A673 (cell line): ENCODE data around the gene RAD23A. TPM values are rescaled to one million over a fixed set of nuclear protein-coding genes. Genes with fewer than 3 reads are reported as not detected.
A peak's percentile ranks its signal among the peaks of the same experiment; 100 is the strongest.

Experiments used
- BruUV-seq: library from RNA; stranded (reverse); fragments of 400-500 nt; replicated peaks from 2 replicates; lab custom pipeline; 2021; lab: Mats Ljungman, UMichigan
- CTCF ChIA-PET: fragments of 300-600 bp; sonication (Branson Sonifier 250); formaldehyde crosslinking; loops from one replicate; lab custom pipeline; 2022; ENCODE audit warnings: antibody characterized with exemption; lab: Charles Lee
- POLR2A ChIA-PET: fragments of 300-600 bp; sonication (Branson Sonifier 250); formaldehyde crosslinking; loops from one replicate; lab custom pipeline; 2022; ENCODE audit warnings: antibody characterized with exemption; ENCODE audit not compliant: low non-redundant PET; lab: Charles Lee
- DNase-seq: peaks from one replicate; pipeline ENCODE4 v3.0.0-alpha.2; 2015; ENCODE audit warnings: low spot score
- H3K27ac ChIP-seq: fragments of 200-600 bp; sonication (generic); 2 replicates; pipeline ENCODE4 v1.5.1; 2016; ENCODE audit warnings: mixed run types, low read depth, mild to moderate bottlenecking, mixed read lengths, antibody characterized with exemption, low read length; ENCODE audit not compliant: poor library complexity, severe bottlenecking
- H3K27me3 ChIP-seq: fragments of 200-600 bp; sonication (generic); replicated peaks from 2 replicates; pipeline ENCODE4 v1.6.1; 2017; ENCODE audit warnings: mixed run types, low read depth, mild to moderate bottlenecking, mixed read lengths, antibody characterized with exemption, low read length; ENCODE audit not compliant: insufficient read depth, poor library complexity
- H3K36me3 ChIP-seq: fragments of 200-600 bp; sonication (generic); 2 replicates; pipeline ENCODE4 v1.6.1; 2016; ENCODE audit warnings: mixed run types, mild to moderate bottlenecking, mixed read lengths, antibody characterized with exemption, low read length; ENCODE audit not compliant: insufficient read depth, poor library complexity, severe bottlenecking
- H3K4me1 ChIP-seq: fragments of 200-600 bp; sonication (generic); 2 replicates; pipeline ENCODE4 v1.6.1; 2017; ENCODE audit warnings: mixed run types, mild to moderate bottlenecking, mixed read lengths, antibody characterized with exemption, low read length; ENCODE audit not compliant: insufficient read depth, poor library complexity, severe bottlenecking
- H3K4me3 ChIP-seq: fragments of 200-600 bp; sonication (generic); 2 replicates; pipeline ENCODE4 v1.5.1; 2016; ENCODE audit warnings: low read depth, mixed run types, mild to moderate bottlenecking, mixed read lengths, low read length; ENCODE audit not compliant: poor library complexity, severe bottlenecking
- H3K9me3 ChIP-seq: fragments of 200-600 bp; sonication (generic); 2 replicates; pipeline ENCODE4 v1.6.1; 2016; ENCODE audit warnings: mixed run types, low read depth, mild to moderate bottlenecking, mixed read lengths, antibody characterized with exemption, low read length; ENCODE audit not compliant: poor library complexity, severe bottlenecking
- EZH2 ChIP-seq: fragments of 200-600 bp; sonication (generic); IDR thresholded peaks from 2 replicates; pipeline ENCODE4 v1.6.1; 2017; ENCODE audit warnings: borderline replicate concordance, low read depth, mild to moderate bottlenecking, mixed read lengths, antibody characterized with exemption, low read length; ENCODE audit not compliant: poor library complexity, severe bottlenecking
- intact Hi-C: fragments of 100-400 bp; cut with micrococcal nuclease; formaldehyde crosslinking; loops from one replicate; pipeline ENCODE4 v1.10.0; 2022; ENCODE audit not compliant: unreplicated experiment
- total RNA-seq: library from RNA; stranded (reverse); gene quantifications from 2 replicates; pipeline ENCODE4 v1.2.3, GENCODE V29; 2021
- TF ChIP-seq, protein P1 (sequence below): fragments of 300-800, 200-600 bp; sonication (generic); conservative IDR thresholded peaks from 2 replicates; pipeline ENCODE4 v1.5.1; 2017; ENCODE audit warnings: low read depth, mild to moderate bottlenecking, antibody characterized with exemption, low read length, moderate library complexity, mixed read lengths

Gene RAD23A
- total RNA-seq, 1 experiment from 2014 or later, result 183 TPM

DNA sequence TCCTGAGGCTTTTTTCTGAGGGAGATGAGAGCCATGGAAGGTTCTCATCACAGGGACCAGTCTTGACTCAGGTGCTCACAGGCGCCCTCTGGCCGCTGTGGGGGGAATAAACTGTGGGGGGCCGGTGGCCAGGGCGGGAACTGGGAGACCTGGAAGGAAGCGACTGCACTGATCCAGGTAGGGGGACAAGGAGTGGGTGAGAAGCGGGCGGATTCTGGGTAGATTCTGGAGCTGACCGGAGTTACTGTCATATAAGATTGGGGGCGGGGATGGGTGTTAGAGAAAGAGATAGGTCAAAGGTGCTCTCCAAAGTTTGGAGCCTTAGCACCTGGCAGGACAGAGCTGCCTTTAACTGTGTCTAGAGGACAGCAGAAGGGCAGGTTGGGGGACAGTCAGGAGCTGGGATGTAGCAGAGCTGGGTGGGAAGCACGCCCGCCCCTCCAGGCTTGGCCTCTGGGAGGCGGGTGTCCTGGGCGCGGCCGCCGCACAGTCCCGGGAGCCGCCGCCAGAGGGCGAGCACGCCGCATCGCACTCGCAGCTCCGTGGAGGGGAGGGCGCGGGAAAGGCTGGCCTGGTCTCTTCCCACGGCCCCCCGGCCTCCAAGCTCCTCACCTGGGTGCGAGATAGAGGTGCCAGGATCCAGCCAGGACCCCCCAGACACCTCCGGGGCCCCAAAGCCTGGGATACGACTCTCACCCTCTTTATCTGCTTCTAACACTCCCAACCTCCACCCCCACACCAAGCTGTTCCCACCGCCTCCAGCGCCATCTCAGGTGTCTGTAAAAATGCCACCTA, 19.6 kb downstream of the RAD23A start:
- H3K27me3 ChIP-seq, result no peaks in the 10 kb centered on the region
- TF ChIP-seq EZH2, result no peak
- TF ChIP-seq, protein P1, sequence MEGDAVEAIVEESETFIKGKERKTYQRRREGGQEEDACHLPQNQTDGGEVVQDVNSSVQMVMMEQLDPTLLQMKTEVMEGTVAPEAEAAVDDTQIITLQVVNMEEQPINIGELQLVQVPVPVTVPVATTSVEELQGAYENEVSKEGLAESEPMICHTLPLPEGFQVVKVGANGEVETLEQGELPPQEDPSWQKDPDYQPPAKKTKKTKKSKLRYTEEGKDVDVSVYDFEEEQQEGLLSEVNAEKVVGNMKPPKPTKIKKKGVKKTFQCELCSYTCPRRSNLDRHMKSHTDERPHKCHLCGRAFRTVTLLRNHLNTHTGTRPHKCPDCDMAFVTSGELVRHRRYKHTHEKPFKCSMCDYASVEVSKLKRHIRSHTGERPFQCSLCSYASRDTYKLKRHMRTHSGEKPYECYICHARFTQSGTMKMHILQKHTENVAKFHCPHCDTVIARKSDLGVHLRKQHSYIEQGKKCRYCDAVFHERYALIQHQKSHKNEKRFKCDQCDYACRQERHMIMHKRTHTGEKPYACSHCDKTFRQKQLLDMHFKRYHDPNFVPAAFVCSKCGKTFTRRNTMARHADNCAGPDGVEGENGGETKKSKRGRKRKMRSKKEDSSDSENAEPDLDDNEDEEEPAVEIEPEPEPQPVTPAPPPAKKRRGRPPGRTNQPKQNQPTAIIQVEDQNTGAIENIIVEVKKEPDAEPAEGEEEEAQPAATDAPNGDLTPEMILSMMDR, result peak; percentile 89
- peak; percentile 85 for DNase-seq
- peak overlapping the region; percentile 44 for H3K4me3 ChIP-seq
- no peaks in the 10 kb centered on the region for H3K9me3 ChIP-seq
- peak overlapping the region; percentile 46 for H3K27ac ChIP-seq
- H3K4me1 ChIP-seq, result peaks cover 3% of the 10 kb centered on the region
- CTCF ChIA-PET, result interaction anchor here (0.5 to 1.6 kb wide), 13 partner anchors 9 to 249 kb away, joined by 3 to 18 read pairs (median 5); partner anchors contain the start of genes GCDH and RAD23A
- no peaks in the 10 kb centered on the region for H3K36me3 ChIP-seq
- no TSS peak for BruUV-seq
- POLR2A ChIA-PET, result interaction anchor here (0.6 kb wide), 1 partner anchor 16 kb away, joined by 5 read pairs; no protein-coding TSS in a partner anchor
- intact Hi-C loops, result loop anchor here (2.0 kb wide), 1 partner anchor 80 kb away; no protein-coding TSS in a partner anchor

DNA sequence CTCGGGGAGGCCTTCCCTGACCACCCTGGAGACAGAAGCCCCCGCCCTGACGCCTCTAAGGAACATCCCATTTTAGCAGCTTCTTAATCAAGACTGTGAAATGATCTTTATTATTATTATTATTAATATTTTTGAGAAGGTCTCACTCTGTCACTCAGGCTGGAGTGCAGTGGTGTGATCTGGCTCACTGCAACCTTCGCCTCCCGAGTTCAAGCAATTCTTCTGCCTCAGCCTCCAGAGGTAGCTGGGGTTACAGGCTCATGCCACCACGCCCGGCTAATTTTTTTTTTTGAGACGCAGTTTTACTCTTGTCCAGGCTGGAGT, 20.1 kb downstream of the RAD23A start:
- CTCF ChIA-PET, result interaction anchor here (1.0 to 1.6 kb wide), 11 partner anchors 10 to 200 kb away, joined by 3 to 18 read pairs (median 5); partner anchors contain the start of genes GCDH and RAD23A
- peak overlapping the region; percentile 44 for H3K4me3 ChIP-seq
- TF ChIP-seq, protein P1, result no peak
- no peak for TF ChIP-seq EZH2
- no peaks in the 10 kb centered on the region for H3K27me3 ChIP-seq
- H3K4me1 ChIP-seq, result peaks cover 3% of the 10 kb centered on the region
- H3K9me3 ChIP-seq, result no peaks in the 10 kb centered on the region
- intact Hi-C loops, result loop anchor here (2.0 kb wide), 1 partner anchor 81 kb away; no protein-coding TSS in a partner anchor
- POLR2A ChIA-PET, result interaction anchor here (0.6 kb wide), 1 partner anchor 16 kb away, joined by 5 read pairs; no protein-coding TSS in a partner anchor
- BruUV-seq, result no TSS peak
- DNase-seq, result no peak
- no peak overlapping the region for H3K27ac ChIP-seq
- no peaks in the 10 kb centered on the region for H3K36me3 ChIP-seq

DNA sequence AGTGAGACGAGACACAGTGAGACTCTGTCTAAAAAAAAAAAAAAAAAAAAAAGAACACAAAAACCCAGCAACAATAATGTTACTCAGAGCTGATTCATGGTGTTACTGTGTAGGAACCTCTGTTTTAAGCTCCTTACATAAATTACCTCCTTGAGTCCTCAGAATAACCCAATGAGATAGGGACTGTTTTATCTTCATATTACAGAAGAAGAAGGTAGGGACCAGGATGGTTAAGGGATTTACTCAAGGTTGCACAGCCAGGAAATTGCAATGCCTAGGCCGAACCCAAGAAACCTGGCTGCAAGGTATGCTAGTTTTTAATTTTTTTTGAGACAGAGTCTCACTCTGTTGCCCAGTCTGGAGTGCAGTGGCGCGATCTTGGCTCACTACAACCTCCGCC, 22.2 kb downstream of the RAD23A start:
- ChIA-PET CTCF (interaction anchor here (0.6 to 0.7 kb wide), 2 partner anchors 21 to 126 kb away, joined by 5 to 11 read pairs; no protein-coding TSS in a partner anchor), POLR2A (interaction anchor here (0.6 to 0.7 kb wide), 2 partner anchors 15 to 206 kb away, joined by 6 to 17 read pairs; no protein-coding TSS in a partner anchor)
- H3K9me3 ChIP-seq, result no peaks in the 10 kb centered on the region
- H3K4me1 ChIP-seq, result peaks cover 3% of the 10 kb centered on the region
- DNase-seq, result no peak
- TF ChIP-seq, protein P1, result no peak
- TF ChIP-seq EZH2, result no peak
- no peak overlapping the region for H3K4me3 ChIP-seq
- intact Hi-C loops, result no loop called here
- BruUV-seq, result no TSS peak
- H3K36me3 ChIP-seq, result no peaks in the 10 kb centered on the region
- H3K27ac ChIP-seq, result no peak overlapping the region
- no peaks in the 10 kb centered on the region for H3K27me3 ChIP-seq
